IMR-90 (cell line): Measurements from ENCODE around the gene CETN2.
"Not testable (repeated sequence)": the region's sequence is repeated elsewhere in the genome, so short reads cannot be mapped to it uniquely, and the experiment has no call there.

Experiments used
- CEBPB ChIP-seq: IDR thresholded peaks from 2 replicates; pipeline ENCODE4 v1.6.1; 2012; ENCODE audit warnings: low read depth, low read length, improper control_type of control experiment
- FOS ChIP-seq: fragments of 150-350 bp; IDR thresholded peaks from 2 replicates; pipeline ENCODE4 v1.6.1; 2016; ENCODE audit warnings: low read depth, low read length
- NFE2L2 ChIP-seq: fragments of 150-350 bp; IDR thresholded peaks from 2 replicates; pipeline ENCODE4 v1.6.1; 2016; ENCODE audit warnings: low read depth, mild to moderate bottlenecking, low read length
- POLR2A ChIP-seq: IDR thresholded peaks from 2 replicates; pipeline ENCODE4 v1.6.1; 2012; ENCODE audit warnings: mild to moderate bottlenecking, low read depth, low read length
- TF ChIP-seq, protein P1 (sequence below): conservative IDR thresholded peaks from 2 replicates; pipeline ENCODE4 v1.5.1; 2012; ENCODE audit warnings: mild to moderate bottlenecking, low read depth, low read length, improper control_type of control experiment

DNA sequence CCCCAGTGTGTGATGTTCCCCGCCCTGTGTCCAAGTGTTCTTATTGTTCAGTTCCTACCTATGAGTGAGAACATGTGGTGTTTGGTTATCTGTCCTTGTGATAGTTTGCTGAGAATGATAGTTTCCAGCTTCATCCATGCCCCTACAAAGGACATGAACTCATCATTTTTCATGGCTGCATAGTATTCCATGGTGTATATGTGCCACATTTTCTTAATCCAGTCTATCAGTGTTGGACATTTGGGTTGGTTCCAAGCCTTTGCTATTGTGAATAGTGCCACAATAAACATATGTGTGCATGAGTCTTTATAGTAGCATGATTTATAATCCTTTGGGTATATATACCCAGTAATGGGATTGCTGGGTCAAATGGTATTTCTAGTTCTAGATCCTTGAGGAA lies 4.9 kb upstream of the CETN2 start:
- TF ChIP-seq, protein P1, sequence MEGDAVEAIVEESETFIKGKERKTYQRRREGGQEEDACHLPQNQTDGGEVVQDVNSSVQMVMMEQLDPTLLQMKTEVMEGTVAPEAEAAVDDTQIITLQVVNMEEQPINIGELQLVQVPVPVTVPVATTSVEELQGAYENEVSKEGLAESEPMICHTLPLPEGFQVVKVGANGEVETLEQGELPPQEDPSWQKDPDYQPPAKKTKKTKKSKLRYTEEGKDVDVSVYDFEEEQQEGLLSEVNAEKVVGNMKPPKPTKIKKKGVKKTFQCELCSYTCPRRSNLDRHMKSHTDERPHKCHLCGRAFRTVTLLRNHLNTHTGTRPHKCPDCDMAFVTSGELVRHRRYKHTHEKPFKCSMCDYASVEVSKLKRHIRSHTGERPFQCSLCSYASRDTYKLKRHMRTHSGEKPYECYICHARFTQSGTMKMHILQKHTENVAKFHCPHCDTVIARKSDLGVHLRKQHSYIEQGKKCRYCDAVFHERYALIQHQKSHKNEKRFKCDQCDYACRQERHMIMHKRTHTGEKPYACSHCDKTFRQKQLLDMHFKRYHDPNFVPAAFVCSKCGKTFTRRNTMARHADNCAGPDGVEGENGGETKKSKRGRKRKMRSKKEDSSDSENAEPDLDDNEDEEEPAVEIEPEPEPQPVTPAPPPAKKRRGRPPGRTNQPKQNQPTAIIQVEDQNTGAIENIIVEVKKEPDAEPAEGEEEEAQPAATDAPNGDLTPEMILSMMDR, result not testable (repeated sequence)
- not testable (repeated sequence) for TF ChIP-seq NFE2L2, POLR2A, CEBPB, FOS
